Measurements from ENCODE around the gene PPP1R9B. TPM values are rescaled to one million over a fixed set of nuclear protein-coding genes. Genes with fewer than 3 reads are reported as not detected.

PPP1R9B gene
- total and polyA plus RNA-seq, 2 of the 8 experiments (the other 6 are each of a cell fraction or from before 2014, with no cell fraction given): 5.2 to 13.1 TPM

GRCh38 chr17:50087246-50087911, 63.1 kb downstream of the PPP1R9B start (continued):
- TF ChIP-seq CTCF (IDR thresholded peaks at IDR 0.05; ENCODE audit: control extremely low read depth in 1 of 3, insufficient read depth in 1 of 3, low read depth in 1 of 3, low read length in 3 of 3) (peak; percentile 98 to 99 (median 98)), RAD21 (IDR thresholded peaks at IDR 0.05 in 1 of 2, conservative IDR thresholded peaks at IDR 0.05 in 1 of 2; ENCODE audit: low read depth in 2 of 2, low read length in 2 of 2) (peak; percentile 96 to 98)

Other genes starting within 250 kb of the PPP1R9B start
- gene DLX4, start 181.5 kb downstream of the PPP1R9B start, total RNA-seq (2021; fragmentation: NEBNext Ultra II Directional; extraction: Animal tissue kit (Norgen Biotek cat#: 25700)): 0.80 and 0.88 TPM in 2 replicates
- 0.67 and 1.5 TPM in 2 replicates for gene DLX4, start 181.5 kb downstream of the PPP1R9B start, polyA plus RNA-seq (2011; rRNA removed)
- 0.15 TPM in 1 of 2 replicates, not detected in the other for gene DLX3, start 155.5 kb downstream of the PPP1R9B start, total RNA-seq (2021; fragmentation: NEBNext Ultra II Directional; extraction: Animal tissue kit (Norgen Biotek cat#: 25700))
- gene DLX3, start 155.5 kb downstream of the PPP1R9B start, polyA plus RNA-seq (2011; rRNA removed): 0.06 and 0.20 TPM in 2 replicates
- 21.7 and 24.2 TPM in 2 replicates for gene ITGA3, start 94.6 kb downstream of the PPP1R9B start, total RNA-seq (2021; fragmentation: NEBNext Ultra II Directional; extraction: Animal tissue kit (Norgen Biotek cat#: 25700))
- gene ITGA3, start 94.6 kb downstream of the PPP1R9B start, polyA plus RNA-seq (2011; rRNA removed): 24.0 and 34.4 TPM in 2 replicates
- 17.8 and 18.3 TPM in 2 replicates for gene PDK2, start 55.3 kb downstream of the PPP1R9B start, total RNA-seq (2021; fragmentation: NEBNext Ultra II Directional; extraction: Animal tissue kit (Norgen Biotek cat#: 25700))
- 121 and 154 TPM in 2 replicates for gene PDK2, start 55.3 kb downstream of the PPP1R9B start, polyA plus RNA-seq (2011; rRNA removed)
- 5.8 and 5.9 TPM in 2 replicates for gene SAMD14, start 20.5 kb downstream of the PPP1R9B start, total RNA-seq (2021; fragmentation: NEBNext Ultra II Directional; extraction: Animal tissue kit (Norgen Biotek cat#: 25700))
- gene SAMD14, start 20.5 kb downstream of the PPP1R9B start, polyA plus RNA-seq (2011; rRNA removed): 5.2 and 5.7 TPM in 2 replicates
- not detected in 2 replicates for gene SGCA, start 15.3 kb upstream of the PPP1R9B start, total RNA-seq (2021; fragmentation: NEBNext Ultra II Directional; extraction: Animal tissue kit (Norgen Biotek cat#: 25700))
- gene SGCA, start 15.3 kb upstream of the PPP1R9B start, polyA plus RNA-seq (2011; rRNA removed): 0.12 and 0.36 TPM in 2 replicates
- 80.4 and 88.1 TPM in 2 replicates for gene COL1A1, start 51.0 kb upstream of the PPP1R9B start, total RNA-seq (2021; fragmentation: NEBNext Ultra II Directional; extraction: Animal tissue kit (Norgen Biotek cat#: 25700))
- gene COL1A1, start 51.0 kb upstream of the PPP1R9B start, polyA plus RNA-seq (2011; rRNA removed): 14.1 and 27.3 TPM in 2 replicates
- 11.9 and 12.2 TPM in 2 replicates for gene TMEM92, start 123.8 kb upstream of the PPP1R9B start, total RNA-seq (2021; fragmentation: NEBNext Ultra II Directional; extraction: Animal tissue kit (Norgen Biotek cat#: 25700))
- 24.8 and 39.2 TPM in 2 replicates for gene TMEM92, start 123.8 kb upstream of the PPP1R9B start, polyA plus RNA-seq (2011; rRNA removed)
- 28.0 and 28.9 TPM in 2 replicates for gene XYLT2, start 195.4 kb upstream of the PPP1R9B start, total RNA-seq (2021; fragmentation: NEBNext Ultra II Directional; extraction: Animal tissue kit (Norgen Biotek cat#: 25700))
- gene XYLT2, start 195.4 kb upstream of the PPP1R9B start, polyA plus RNA-seq (2011; rRNA removed): 29.9 and 38.2 TPM in 2 replicates
- 75.6 and 82.6 TPM in 2 replicates for gene MRPL27, start 222.5 kb upstream of the PPP1R9B start, total RNA-seq (2021; fragmentation: NEBNext Ultra II Directional; extraction: Animal tissue kit (Norgen Biotek cat#: 25700))
- gene MRPL27, start 222.5 kb upstream of the PPP1R9B start, polyA plus RNA-seq (2011; rRNA removed): 109 and 135 TPM in 2 replicates
- gene EME1, start 222.6 kb upstream of the PPP1R9B start, total RNA-seq (2021; fragmentation: NEBNext Ultra II Directional; extraction: Animal tissue kit (Norgen Biotek cat#: 25700)): 13.3 and 13.9 TPM in 2 replicates
- 13.9 and 16.3 TPM in 2 replicates for gene EME1, start 222.6 kb upstream of the PPP1R9B start, polyA plus RNA-seq (2011; rRNA removed)
- 117 TPM in 2 replicates for gene LRRC59, start 246.8 kb upstream of the PPP1R9B start, total RNA-seq (2021; fragmentation: NEBNext Ultra II Directional; extraction: Animal tissue kit (Norgen Biotek cat#: 25700))
- 48.3 and 48.7 TPM in 2 replicates for gene LRRC59, start 246.8 kb upstream of the PPP1R9B start, polyA plus RNA-seq (2011; rRNA removed)